Lung (tissue), 10 donors: ENCODE results near the gene GPR89B. TPM values are rescaled to one million over a fixed set of nuclear protein-coding genes. Genes with fewer than 3 reads are reported as not detected.
"Not testable (repeated sequence)": the region's sequence is repeated elsewhere in the genome, so short reads cannot be mapped to it uniquely, and the experiment has no call there.

Experiments used
- ATAC-seq: fragments of 200-7000 bp; cut with Tn5 transposase; one replicate; pipeline ENCODE4 v1.9.1; 2020; ENCODE audit warnings: moderate number of reproducible peaks; ENCODE audit not compliant: insufficient read depth, low FRiP score
- DNase-seq, 3 donors: peaks; one replicate each; pipeline ENCODE4 v3.0.0-alpha.2; 2013 to 2017
- H3K27ac ChIP-seq, 2 donors: one replicate each; pipeline ENCODE4 v1.5.1; 2013; ENCODE audit warnings: mild to moderate bottlenecking in 2 of 2, moderate library complexity in 2 of 2, control low read depth in 1 of 2, inconsistent platforms in 1 of 2, low read depth in 1 of 2, low read length in 1 of 2
- H3K27me3 ChIP-seq, 3 donors: one replicate each; pipeline ENCODE4 v1.5.1; 2013; ENCODE audit warnings: low read length in 2 of 3; ENCODE audit not compliant: control insufficient read depth in 3 of 3, insufficient read depth in 3 of 3
- H3K36me3 ChIP-seq, 4 donors: one replicate each; pipeline ENCODE4 v1.5.1; 2013; ENCODE audit warnings: low read length in 4 of 4, mild to moderate bottlenecking in 1 of 4, moderate library complexity in 1 of 4; ENCODE audit not compliant: control insufficient read depth in 4 of 4, insufficient read depth in 4 of 4
- H3K4me1 ChIP-seq, 5 donors: one replicate each; pipeline ENCODE4 v1.5.1; 2013; ENCODE audit warnings: low read length in 5 of 5, mild to moderate bottlenecking in 2 of 5, moderate library complexity in 1 of 5; ENCODE audit not compliant: control insufficient read depth in 5 of 5, insufficient read depth in 5 of 5
- H3K4me3 ChIP-seq: one replicate; pipeline ENCODE4 v1.5.1; 2013; ENCODE audit warnings: mild to moderate bottlenecking, control low read depth, moderate library complexity
- H3K9ac ChIP-seq, 2 donors: one replicate each; pipeline ENCODE4 v1.5.1; 2013; ENCODE audit warnings: low read length in 2 of 2, control low read depth in 1 of 2; ENCODE audit not compliant: insufficient read depth in 1 of 2
- H3K9me3 ChIP-seq, 4 donors: one replicate each; pipeline ENCODE4 v1.5.1; 2013; ENCODE audit warnings: low read length in 3 of 4, mild to moderate bottlenecking in 1 of 4, moderate library complexity in 1 of 4; ENCODE audit not compliant: control insufficient read depth in 4 of 4, insufficient read depth in 3 of 4
- WGBS, 2 donors: extraction: QIAGEN DNeasy Blood & Tissue Kit; methylation state at CpG; one replicate each; pipeline ENCODE4 v1.1.7; 2013; 5-methylcytosine and 5-hydroxymethylcytosine counted together
- polyA plus RNA-seq, 2 donors: library from polyadenylated mRNA; stranded (reverse); fragments of 200-250 nt; gene quantifications; one replicate each; pipeline ENCODE4 v1.2.1, GENCODE V29; 2013
- total RNA-seq, 2 donors: library from RNA; depleted of rRNA in 1 of 2; stranded (reverse); fragments of >200 nt in 1 of 2; gene quantifications; one replicate each; pipeline ENCODE4 v1.2.1, GENCODE V29; 2014 to 2021
- donor health status: Bipolar disorder and iron deficiency.
- donor health status: healthy.
- donor health status: DM: yes; HTN: yes; CAD: no.

Gene GPR89B
- total and polyA plus RNA-seq, 4 donors: 7.7 to 40.0 (median 10.3) TPM

DNA sequence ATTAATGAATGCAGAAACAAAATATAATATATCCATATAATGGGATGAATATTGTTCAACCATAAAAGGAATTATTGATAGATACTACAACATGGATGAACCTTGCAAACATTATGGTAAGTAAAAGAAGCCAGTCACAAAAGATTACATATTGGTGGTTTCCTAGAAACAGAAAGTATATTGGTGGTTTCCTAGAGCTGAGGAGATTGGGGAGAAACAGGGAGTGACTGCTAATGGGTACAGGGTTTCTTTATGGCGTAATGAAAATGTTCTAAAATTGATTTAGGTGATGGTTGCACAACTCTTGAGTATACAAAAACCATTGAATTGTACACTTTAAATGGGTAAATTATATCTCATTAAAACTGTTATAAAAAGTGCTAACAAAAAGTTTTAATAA is 14.3 kb downstream of the GPR89B start:
- not testable (repeated sequence) for ATAC-seq, H3K9ac ChIP-seq, H3K4me3 ChIP-seq, H3K27me3 ChIP-seq, DNase-seq, H3K36me3 ChIP-seq, H3K27ac ChIP-seq, H3K9me3 ChIP-seq, H3K4me1 ChIP-seq
- no CpG with 5 or more reads among the region's 1 CpG for WGBS, 2 donors

DNA sequence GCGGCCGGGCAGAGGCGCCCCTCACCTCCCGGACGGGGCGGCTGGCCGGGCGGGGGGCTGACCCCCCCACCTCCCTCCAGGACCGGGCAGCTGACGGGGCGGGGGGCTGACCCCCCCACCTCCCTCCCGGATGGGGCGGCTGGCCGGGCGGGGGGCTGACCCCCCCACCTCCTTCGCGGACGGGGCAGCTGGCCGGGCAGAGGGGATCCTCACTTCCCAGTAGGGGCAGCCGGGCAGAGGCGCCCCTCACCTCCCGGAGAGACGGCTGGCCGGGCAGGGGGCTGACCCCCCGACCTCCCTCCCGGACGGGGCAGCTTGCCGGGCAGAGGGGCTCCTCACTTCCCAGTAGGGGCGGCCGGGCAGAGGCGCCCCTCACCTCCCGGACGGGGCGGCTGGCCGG is 21.3 kb downstream of the GPR89B start:
- DNase-seq, H3K27me3 ChIP-seq, H3K27ac ChIP-seq, H3K36me3 ChIP-seq, H3K4me3 ChIP-seq, ATAC-seq, H3K9ac ChIP-seq, H3K9me3 ChIP-seq, H3K4me1 ChIP-seq: not testable (repeated sequence)
- WGBS, 2 donors: 97 to 99% methylated on average over 9 to 33 of the region's 35 CpGs

DNA sequence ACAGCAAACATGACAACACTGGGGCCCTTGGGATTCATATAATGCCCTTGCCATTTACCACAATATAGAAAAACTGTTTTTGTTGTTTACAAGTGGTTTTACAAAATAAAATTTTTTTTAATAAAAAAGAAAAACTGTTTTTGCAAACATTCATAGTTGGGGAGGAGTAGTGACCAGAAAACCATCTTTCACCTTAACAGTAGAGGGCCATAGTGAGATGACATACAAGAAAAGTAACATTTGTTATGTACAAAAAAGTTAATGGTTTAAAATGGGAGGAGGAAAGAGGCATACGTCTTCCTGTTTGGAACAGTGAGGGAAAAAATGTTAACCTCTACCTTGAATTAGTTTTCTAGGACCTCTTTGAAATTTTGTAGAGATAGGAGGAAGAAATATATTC is 30.7 kb downstream of the GPR89B start:
- WGBS, 2 donors: 75 to 89% methylated on average over 1 of the region's 1 CpG
- ATAC-seq, H3K9ac ChIP-seq, DNase-seq, H3K9me3 ChIP-seq, H3K27ac ChIP-seq, H3K4me1 ChIP-seq, H3K27me3 ChIP-seq, H3K36me3 ChIP-seq, H3K4me3 ChIP-seq: not testable (repeated sequence)

DNA sequence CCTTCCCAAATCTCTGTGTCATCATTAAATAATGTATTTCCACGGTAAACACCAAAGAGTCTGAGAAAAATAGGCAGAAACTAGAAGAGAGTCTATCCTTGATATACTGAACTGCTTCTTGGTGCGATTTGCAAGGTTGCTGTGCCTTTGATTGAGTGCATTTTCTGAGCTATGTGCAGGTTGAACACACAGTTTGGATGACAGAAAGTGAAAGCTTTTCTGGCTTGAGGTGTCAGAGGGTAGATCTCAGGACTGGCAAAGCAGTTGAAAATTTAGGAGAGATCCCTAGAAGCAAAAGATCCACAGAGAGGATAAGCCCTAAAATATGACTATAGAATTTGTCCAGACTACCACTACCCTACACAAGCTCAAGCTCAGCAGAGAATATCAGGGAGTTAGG is 31.5 kb downstream of the GPR89B start:
- not testable (repeated sequence) for DNase-seq, H3K27ac ChIP-seq, H3K9ac ChIP-seq, H3K4me3 ChIP-seq, H3K27me3 ChIP-seq, H3K36me3 ChIP-seq, H3K9me3 ChIP-seq, ATAC-seq, H3K4me1 ChIP-seq
- WGBS, 2 donors: 93 to 95% methylated on average over 2 of the region's 2 CpGs

DNA sequence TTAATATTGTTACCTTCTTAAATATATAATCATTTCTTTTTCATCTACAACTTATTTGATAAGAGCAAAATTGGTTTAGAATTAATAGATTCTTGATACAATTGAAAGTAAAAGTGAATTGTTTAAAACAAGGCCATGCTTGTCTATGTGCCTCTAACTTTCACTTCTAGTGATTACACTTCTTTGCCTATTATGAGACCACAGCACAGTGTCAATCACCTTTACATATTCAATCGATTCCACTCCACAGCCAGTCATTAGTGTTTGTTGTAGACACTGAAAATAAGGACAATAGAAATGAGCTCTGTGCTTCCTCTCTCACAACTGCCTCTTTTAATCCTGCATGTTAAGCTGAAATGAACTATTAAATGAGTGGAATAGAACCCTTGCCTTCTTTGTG is 36.4 kb downstream of the GPR89B start:
- H3K27ac ChIP-seq, H3K9ac ChIP-seq, H3K4me1 ChIP-seq, H3K4me3 ChIP-seq, H3K27me3 ChIP-seq, DNase-seq, H3K36me3 ChIP-seq, ATAC-seq, H3K9me3 ChIP-seq: not testable (repeated sequence)
- no CpG with 5 or more reads among the region's 1 CpG for WGBS, 2 donors

DNA sequence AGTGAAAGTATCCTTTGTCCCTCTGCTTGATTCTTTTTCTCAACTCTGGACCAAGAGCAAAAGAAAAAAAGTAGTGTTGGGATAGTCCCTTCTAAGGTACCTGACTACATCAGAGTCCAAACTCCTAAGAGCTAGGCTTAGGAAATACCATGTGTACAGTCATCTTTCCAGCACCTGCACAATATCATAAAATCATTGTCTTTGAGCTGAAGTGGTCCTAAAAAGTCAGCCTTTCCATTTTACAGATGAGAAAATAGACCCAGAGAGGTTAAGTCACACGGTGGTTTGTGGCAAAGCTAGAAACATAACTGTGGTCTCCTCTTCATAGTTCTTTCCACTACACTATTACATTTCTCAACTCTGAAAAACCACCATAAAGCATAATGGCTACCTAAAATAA is 38.4 kb downstream of the GPR89B start:
- not testable (repeated sequence) for H3K27me3 ChIP-seq, ATAC-seq, H3K36me3 ChIP-seq, H3K27ac ChIP-seq, H3K4me3 ChIP-seq, H3K9me3 ChIP-seq, DNase-seq, H3K9ac ChIP-seq, H3K4me1 ChIP-seq
- WGBS, 2 donors: no CpG with 5 or more reads among the region's 1 CpG

DNA sequence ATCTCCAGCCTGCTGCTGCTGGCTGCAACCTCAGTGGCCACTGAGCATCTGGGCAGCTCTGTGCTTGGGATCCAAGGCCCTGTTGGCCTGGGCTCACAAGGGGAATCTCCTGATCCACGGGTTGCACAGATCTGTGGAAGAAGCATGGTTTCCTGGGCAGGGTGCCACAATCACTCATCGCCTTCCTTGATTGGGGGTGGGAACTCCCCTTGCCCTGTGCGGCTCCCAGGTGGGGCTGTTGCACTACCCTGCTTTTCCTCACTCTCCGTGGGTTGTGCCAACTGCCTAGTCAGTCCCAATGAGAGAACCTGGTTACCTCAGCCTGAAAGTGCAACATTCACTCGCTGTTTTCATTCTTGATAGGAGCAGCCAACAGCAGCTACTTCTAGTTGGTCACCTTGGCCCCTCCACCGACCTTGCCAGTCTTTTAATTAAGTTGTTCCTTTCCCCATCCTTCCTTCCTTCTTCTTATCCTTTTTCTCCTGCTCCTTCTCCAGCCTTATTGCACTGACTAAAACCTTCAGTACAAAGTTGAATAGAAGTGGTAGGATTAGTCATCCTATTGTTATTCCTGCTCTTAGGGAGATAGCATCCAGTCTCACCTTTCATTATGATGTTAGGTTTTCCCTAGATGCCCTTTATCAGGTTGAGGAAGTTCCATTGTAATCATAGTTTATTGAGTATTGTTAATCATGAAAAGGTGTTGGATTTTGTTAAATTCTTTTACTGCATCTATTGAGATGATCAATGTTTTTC is 50.9 kb downstream of the GPR89B start:
- not testable (repeated sequence) for ATAC-seq, H3K27ac ChIP-seq, H3K9me3 ChIP-seq, H3K36me3 ChIP-seq, H3K9ac ChIP-seq, H3K4me3 ChIP-seq, H3K4me1 ChIP-seq, H3K27me3 ChIP-seq, DNase-seq
- WGBS, 2 donors: 83 to 93% methylated on average over 4 of the region's 6 CpGs

DNA sequence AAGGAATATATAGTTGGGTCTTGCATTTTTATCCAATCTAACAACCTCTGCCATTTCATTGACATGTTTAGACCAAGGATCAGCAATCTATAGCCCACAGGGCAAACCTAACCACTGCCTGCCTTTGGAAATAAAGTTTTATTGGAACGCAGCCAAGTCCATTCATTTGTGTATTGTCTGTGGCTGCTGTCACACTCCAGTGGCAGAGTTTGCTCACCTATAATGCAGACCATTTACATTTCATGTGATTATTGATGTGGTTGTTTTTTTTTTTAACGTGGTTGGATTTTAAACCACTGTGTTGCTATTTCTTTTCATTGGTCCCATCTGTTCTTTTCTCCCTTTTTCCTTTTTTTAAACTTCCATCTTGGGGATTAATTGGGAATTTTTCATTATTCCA is 57.2 kb downstream of the GPR89B start:
- ATAC-seq, H3K9me3 ChIP-seq, H3K4me3 ChIP-seq, H3K4me1 ChIP-seq, H3K27me3 ChIP-seq, H3K9ac ChIP-seq, H3K27ac ChIP-seq, H3K36me3 ChIP-seq, DNase-seq: not testable (repeated sequence)
- WGBS, 2 donors: 76 to 78% methylated on average over 2 of the region's 2 CpGs
